PC-3 (cell line): ENCODE results near the gene RAD23A.

Source experiments
- EZH2 ChIP-seq: fragments of 300-600 bp; sonication (generic); IDR thresholded peaks from one replicate; pipeline ENCODE4 v1.6.1; 2017; ENCODE audit warnings: antibody characterized with exemption, mild to moderate bottlenecking, low read length; ENCODE audit not compliant: unreplicated experiment
- EZH2phosphoT487 ChIP-seq: fragments of 300-600 bp; sonication (generic); IDR thresholded peaks from 2 replicates; pipeline ENCODE4 v1.6.1; 2018; ENCODE audit warnings: mild to moderate bottlenecking, antibody characterized with exemption, low read length, borderline replicate concordance
- TF ChIP-seq, protein P1 (sequence below): fragments of 300-600 bp; sonication (generic); conservative IDR thresholded peaks from 2 replicates; pipeline ENCODE4 v1.5.1; 2017; ENCODE audit warnings: antibody characterized with exemption, low read depth, mild to moderate bottlenecking, low read length

DNA sequence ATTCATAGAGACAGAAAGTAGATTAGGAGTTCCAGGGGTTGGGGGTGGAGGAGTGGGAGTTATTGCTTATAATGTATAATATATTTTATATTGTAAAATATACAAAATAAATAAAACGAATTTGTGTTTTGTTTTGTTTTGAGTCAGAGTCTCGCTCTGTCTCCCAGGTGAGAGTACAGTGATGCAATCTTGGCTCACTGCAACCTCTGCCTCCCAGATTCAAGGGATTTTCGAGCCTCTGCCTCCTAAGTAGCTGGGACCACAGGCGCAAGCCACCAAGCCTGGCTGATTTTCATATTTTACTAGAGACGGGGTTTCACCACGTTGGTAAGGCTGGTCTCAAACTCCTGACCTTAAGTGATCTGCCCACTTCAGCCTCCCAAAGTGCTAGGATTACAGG is 13.8 kb downstream of the RAD23A start:
- TF ChIP-seq, protein P1, sequence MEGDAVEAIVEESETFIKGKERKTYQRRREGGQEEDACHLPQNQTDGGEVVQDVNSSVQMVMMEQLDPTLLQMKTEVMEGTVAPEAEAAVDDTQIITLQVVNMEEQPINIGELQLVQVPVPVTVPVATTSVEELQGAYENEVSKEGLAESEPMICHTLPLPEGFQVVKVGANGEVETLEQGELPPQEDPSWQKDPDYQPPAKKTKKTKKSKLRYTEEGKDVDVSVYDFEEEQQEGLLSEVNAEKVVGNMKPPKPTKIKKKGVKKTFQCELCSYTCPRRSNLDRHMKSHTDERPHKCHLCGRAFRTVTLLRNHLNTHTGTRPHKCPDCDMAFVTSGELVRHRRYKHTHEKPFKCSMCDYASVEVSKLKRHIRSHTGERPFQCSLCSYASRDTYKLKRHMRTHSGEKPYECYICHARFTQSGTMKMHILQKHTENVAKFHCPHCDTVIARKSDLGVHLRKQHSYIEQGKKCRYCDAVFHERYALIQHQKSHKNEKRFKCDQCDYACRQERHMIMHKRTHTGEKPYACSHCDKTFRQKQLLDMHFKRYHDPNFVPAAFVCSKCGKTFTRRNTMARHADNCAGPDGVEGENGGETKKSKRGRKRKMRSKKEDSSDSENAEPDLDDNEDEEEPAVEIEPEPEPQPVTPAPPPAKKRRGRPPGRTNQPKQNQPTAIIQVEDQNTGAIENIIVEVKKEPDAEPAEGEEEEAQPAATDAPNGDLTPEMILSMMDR = no peak
- no peak for TF ChIP-seq EZH2
- no peak for TF ChIP-seq EZH2phosphoT487
